Gastrocnemius medialis (tissue), 4 donors: Measurements from ENCODE around the gene GALNT11.

Experiments used
- POLR2A ChIP-seq, 2 donors: fragments of 450-650 bp; IDR thresholded peaks; one replicate each; pipeline ENCODE4 v1.6.1; 2017; ENCODE audit warnings: antibody characterized with exemption in 2 of 2, mild to moderate bottlenecking in 2 of 2, moderate library complexity in 2 of 2
- TF ChIP-seq, protein P1 (sequence below), 5 experiments: fragments of 450-650 bp in 3 of 5; fragments of 200-600 bp in 2 of 5; sonication (generic) in 2 of 5; IDR thresholded peaks in 4 of 5; conservative IDR thresholded peaks in 1 of 5; 1 replicate in 4 of 5; 2 replicates in 1 of 5; pipeline ENCODE4 v1.5.1; 2016 to 2019; ENCODE audit warnings: antibody characterized with exemption in 5 of 5, mild to moderate bottlenecking in 3 of 5, moderate library complexity in 3 of 5

DNA sequence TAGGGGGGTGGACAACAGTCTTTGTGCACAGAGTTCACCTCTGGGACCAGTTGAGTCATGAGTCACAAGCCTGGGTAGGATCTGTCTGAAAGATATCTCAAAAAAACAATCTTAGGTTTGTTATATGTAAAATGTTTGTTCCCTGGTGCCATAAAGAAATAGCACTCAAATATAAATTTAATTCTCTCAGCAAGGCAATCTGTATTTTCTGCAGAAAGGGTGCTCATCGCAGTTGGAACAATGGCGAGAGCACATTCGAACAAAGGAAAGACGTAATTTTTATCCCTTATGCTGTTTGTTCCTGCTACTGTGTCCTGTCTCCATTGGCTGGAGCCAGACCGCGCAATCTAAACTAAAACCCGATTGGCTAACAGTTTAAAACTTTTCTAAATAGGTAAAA is 63.7 kb downstream of the GALNT11 start:
- TF ChIP-seq, protein P1, sequence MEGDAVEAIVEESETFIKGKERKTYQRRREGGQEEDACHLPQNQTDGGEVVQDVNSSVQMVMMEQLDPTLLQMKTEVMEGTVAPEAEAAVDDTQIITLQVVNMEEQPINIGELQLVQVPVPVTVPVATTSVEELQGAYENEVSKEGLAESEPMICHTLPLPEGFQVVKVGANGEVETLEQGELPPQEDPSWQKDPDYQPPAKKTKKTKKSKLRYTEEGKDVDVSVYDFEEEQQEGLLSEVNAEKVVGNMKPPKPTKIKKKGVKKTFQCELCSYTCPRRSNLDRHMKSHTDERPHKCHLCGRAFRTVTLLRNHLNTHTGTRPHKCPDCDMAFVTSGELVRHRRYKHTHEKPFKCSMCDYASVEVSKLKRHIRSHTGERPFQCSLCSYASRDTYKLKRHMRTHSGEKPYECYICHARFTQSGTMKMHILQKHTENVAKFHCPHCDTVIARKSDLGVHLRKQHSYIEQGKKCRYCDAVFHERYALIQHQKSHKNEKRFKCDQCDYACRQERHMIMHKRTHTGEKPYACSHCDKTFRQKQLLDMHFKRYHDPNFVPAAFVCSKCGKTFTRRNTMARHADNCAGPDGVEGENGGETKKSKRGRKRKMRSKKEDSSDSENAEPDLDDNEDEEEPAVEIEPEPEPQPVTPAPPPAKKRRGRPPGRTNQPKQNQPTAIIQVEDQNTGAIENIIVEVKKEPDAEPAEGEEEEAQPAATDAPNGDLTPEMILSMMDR (IDR thresholded peaks at IDR 0.05 in 4 of 5, conservative IDR thresholded peaks at IDR 0.05 in 1 of 5): no peak
- no peak for TF ChIP-seq POLR2A (IDR thresholded peaks at IDR 0.05)
